IPS DF 6.9 (cell line): Measurements from ENCODE around the gene BPI.
"Not testable (repeated sequence)": the region's sequence is repeated elsewhere in the genome, so short reads cannot be mapped to it uniquely, and the experiment has no call there.

ENCODE experiments used
- DNase-seq: peaks from one replicate; pipeline ENCODE4 v3.0.0-alpha.2; 2013; ENCODE audit warnings: low read depth, low spot score
- H3K27ac ChIP-seq: one replicate; pipeline ENCODE4 v1.5.1; 2013; ENCODE audit warnings: low read length, control low read depth
- H3K27me3 ChIP-seq: 2 replicates; pipeline ENCODE4 v1.6.1; 2013; ENCODE audit warnings: mild to moderate bottlenecking, low read length; ENCODE audit not compliant: control insufficient read depth, insufficient read depth
- H3K36me3 ChIP-seq: 2 replicates; pipeline ENCODE4 v1.6.1; 2013; ENCODE audit warnings: low read length; ENCODE audit not compliant: control insufficient read depth, insufficient read depth
- H3K4me1 ChIP-seq: 2 replicates; pipeline ENCODE4 v1.6.1; 2013; ENCODE audit warnings: low read length; ENCODE audit not compliant: control insufficient read depth, insufficient read depth
- H3K4me3 ChIP-seq: 2 replicates; pipeline ENCODE4 v1.5.1; 2013; ENCODE audit warnings: mild to moderate bottlenecking, low read length
- H3K9me3 ChIP-seq: 2 replicates; pipeline ENCODE4 v1.6.1; 2013; ENCODE audit warnings: low read length, inconsistent platforms; ENCODE audit not compliant: control insufficient read depth, insufficient read depth
- WGBS: extraction: QIAGEN DNeasy Blood & Tissue Kit; methylation state at CpG from one replicate; pipeline ENCODE4 v1.1.7; 2013; ENCODE audit warnings: mixed read lengths, missing lambda C conversion rate; ENCODE audit not compliant: insufficient read length, insufficient coverage; 5-methylcytosine and 5-hydroxymethylcytosine counted together

Gene BPI

GRCh38 chr20:38331245-38331644, 27.3 kb downstream of the BPI start:
- no peak overlapping the region for H3K27ac ChIP-seq
- H3K4me1 ChIP-seq, result no peaks in the 10 kb centered on the region
- H3K9me3 ChIP-seq, result no peaks in the 10 kb centered on the region
- H3K4me3 ChIP-seq, result no peak overlapping the region
- H3K27me3 ChIP-seq, result no peaks in the 10 kb centered on the region
- no peak for DNase-seq
- no peaks in the 10 kb centered on the region for H3K36me3 ChIP-seq

GRCh38 chr20:38331814-38332213, 27.9 kb downstream of the BPI start:
- H3K4me1 ChIP-seq, result no peaks in the 10 kb centered on the region
- H3K4me3 ChIP-seq, result no peak overlapping the region
- no peaks in the 10 kb centered on the region for H3K36me3 ChIP-seq
- no peaks in the 10 kb centered on the region for H3K9me3 ChIP-seq
- no peak overlapping the region for H3K27ac ChIP-seq
- DNase-seq, result no peak
- WGBS, result no CpG with 5 or more reads among the region's 8 CpGs
- no peaks in the 10 kb centered on the region for H3K27me3 ChIP-seq

DNA sequence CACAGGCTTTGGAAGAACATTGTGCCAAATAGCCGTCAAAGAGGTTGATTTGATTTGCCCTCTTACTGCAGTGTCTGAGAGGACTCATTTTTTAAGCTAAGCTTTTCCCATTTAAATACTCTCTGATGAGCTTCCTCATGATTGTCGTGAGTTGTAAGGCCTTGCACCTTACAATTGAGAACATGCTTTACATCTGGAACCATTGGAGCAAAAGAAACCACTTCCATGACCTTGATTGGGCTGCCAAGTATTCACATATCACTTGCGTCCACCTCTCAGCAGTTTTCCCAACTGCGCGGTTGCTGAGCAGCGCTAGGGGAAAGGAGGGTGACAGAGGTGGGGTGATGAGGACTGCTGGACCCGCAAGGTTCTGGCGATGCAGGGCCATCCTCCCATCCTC, 30.1 kb downstream of the BPI start:
- no peaks in the 10 kb centered on the region for H3K4me1 ChIP-seq
- WGBS, result no CpG with 5 or more reads among the region's 8 CpGs
- no peaks in the 10 kb centered on the region for H3K9me3 ChIP-seq
- H3K36me3 ChIP-seq, result no peaks in the 10 kb centered on the region
- H3K4me3 ChIP-seq, result no peak overlapping the region
- no peak overlapping the region for H3K27ac ChIP-seq
- no peaks in the 10 kb centered on the region for H3K27me3 ChIP-seq
- DNase-seq, result no peak

- H3K4me3 ChIP-seq, result no peak overlapping the region
- DNase-seq, result no peak
- H3K27ac ChIP-seq, result no peak overlapping the region
- H3K27me3 ChIP-seq, result no peaks in the 10 kb centered on the region
- no CpG with 5 or more reads among the region's 7 CpGs for WGBS
- no peaks in the 10 kb centered on the region for H3K36me3 ChIP-seq
- H3K9me3 ChIP-seq, result no peaks in the 10 kb centered on the region
- H3K4me1 ChIP-seq, result peaks cover 2% of the 10 kb centered on the region; the same call in 1 of the 2 replicates
Observed at GRCh38 chr20:38336726-38337125, 32.8 kb downstream of the BPI start.

DNA sequence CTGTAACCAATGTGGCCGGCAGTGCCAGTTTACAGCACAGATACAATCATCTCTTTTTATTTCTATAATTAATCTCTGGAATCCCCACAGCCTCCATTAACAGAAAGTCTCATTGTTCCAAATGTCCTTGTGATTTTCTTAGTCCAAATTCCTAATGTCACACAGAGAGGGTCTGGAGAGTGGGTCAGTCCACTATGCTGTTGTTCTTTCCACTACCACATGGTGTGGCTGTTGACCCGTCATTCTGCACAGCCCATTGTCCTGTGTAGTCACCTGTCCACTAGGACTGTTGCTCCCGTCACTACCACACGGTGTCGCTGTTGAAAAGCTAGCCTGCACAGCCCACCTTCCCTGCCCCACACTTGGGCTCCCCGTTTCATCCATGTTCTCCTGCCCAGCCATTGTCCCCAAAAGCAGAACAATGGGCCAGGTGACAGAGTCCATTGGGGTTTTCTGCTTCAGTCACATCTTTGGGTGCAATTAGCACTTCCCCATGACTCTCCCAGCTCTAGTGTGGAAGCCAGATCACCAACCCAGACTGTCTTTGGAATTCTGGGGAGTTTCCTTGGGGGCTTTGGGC, 33.7 kb downstream of the BPI start:
- no CpG with 5 or more reads among the region's 6 CpGs for WGBS
- Histone ChIP-seq H3K27ac (no peak overlapping the region), H3K36me3 (no peaks in the 10 kb centered on the region), H3K27me3 (no peaks in the 10 kb centered on the region), H3K4me3 (no peak overlapping the region), H3K9me3 (no peaks in the 10 kb centered on the region), H3K4me1 (peaks cover 4% of the 10 kb centered on the region; the same call in 1 of the 2 replicates)
- DNase-seq, result peak; percentile 96

DNA sequence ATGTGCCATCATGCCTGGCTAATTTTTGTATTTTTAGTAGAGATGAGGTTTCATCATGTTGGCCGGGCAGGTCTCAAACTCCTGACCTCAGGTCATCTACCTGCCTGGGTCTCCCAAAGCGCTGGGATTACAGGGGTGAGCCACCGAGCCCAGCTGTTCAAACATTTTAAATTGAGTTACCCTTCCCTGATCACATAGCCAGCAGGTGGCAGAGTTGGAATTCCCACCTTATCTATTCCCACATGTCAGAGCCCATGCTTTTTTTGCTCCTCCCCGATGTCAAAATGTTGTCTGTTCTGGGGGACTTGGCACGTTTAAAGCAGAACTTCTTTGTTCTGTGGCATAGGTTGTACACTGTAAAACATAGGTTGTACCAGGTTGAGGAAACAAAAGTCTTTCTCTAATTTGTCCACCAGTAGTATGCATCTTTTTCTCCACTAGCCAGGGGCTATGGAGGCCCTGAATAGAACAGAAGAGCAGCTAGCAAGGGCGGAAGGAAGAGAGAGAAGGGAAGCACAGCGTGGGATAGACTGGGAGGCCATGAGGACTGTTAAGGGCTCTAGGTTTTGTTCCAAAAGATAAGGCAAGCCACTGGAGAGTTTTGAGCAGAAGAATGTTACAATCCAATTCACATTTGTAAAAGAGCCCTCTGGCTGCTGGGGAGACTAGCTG, 35.0 kb downstream of the BPI start:
- Histone ChIP-seq H3K36me3 (no peaks in the 10 kb centered on the region), H3K4me3 (no peak overlapping the region), H3K9me3 (no peaks in the 10 kb centered on the region), H3K27ac (no peak overlapping the region), H3K27me3 (no peaks in the 10 kb centered on the region), H3K4me1 (peaks cover 6% of the 10 kb centered on the region)
- peak; percentile 54 for DNase-seq
- WGBS, result no CpG with 5 or more reads among the region's 7 CpGs

DNA sequence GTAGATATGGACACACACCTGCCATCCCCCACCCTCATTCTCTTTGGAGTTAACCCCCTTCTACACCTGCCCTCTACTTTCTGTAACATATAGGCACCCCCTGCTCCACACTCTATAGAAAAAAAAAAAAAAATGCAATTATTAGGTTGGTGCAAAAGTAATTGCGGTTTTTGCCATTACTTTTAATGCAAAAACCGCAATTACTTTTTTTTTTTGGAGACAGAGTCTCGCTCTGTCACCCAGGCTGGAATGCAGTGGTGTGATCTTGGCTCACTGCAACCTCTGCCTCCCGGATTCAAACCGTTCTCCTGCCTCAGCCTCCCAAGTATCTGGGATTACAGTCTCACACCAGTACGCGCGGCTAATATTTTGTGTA, 35.6 kb downstream of the BPI start:
- not testable (repeated sequence) for DNase-seq, H3K27me3 ChIP-seq, H3K27ac ChIP-seq, H3K4me1 ChIP-seq, H3K36me3 ChIP-seq, H3K4me3 ChIP-seq, H3K9me3 ChIP-seq
- no CpG with 5 or more reads among the region's 8 CpGs for WGBS

DNA sequence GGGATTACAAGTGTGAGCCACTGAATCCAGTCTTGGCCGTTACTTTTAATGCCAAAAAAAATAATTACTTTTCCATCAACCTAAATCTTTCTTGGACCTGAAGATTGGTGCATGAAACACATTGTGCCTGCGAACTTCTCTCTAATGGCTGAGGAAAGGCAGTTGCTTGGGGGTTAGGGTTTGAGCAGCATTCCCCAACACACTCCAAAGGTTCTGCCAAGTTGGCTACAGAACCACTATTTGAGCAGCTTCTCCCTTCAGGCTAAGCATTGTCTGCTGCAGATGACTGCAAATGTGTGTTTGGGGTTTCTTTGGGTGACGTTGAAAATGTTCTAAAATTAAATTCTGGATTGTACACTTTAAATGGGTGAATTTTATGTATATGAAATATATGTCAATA, 36.0 kb downstream of the BPI start:
- no CpG with 5 or more reads among the region's 3 CpGs for WGBS
- Histone ChIP-seq H3K4me3 (no peak overlapping the region), H3K27me3 (no peaks in the 10 kb centered on the region), H3K9me3 (no peaks in the 10 kb centered on the region), H3K27ac (no peak overlapping the region), H3K4me1 (peaks cover 6% of the 10 kb centered on the region), H3K36me3 (no peaks in the 10 kb centered on the region)
- no peak for DNase-seq

DNA sequence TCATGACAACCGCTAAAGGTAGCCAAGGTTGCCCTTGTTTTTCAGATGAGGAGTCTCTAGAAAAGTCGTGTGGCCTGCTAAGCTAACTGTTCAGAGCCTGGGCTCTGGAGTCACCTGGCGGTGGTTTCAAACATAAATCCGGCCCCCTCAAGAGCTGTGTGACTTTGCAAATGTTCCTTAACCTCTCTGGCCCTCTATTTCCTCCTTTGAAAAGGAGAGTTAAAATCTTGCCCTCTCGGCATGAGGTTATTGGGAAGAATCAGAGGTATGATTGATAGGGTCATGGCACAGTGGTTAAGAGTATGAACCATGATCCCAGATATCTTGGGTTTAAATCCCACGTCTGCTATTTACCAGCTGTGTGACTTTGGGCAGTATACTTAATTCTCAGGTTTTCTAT, 36.7 kb downstream of the BPI start:
- no peaks in the 10 kb centered on the region for H3K27me3 ChIP-seq
- no peak overlapping the region for H3K27ac ChIP-seq
- no peak overlapping the region for H3K4me3 ChIP-seq
- no peaks in the 10 kb centered on the region for H3K9me3 ChIP-seq
- peaks cover 6% of the 10 kb centered on the region for H3K4me1 ChIP-seq
- DNase-seq, result no peak
- H3K36me3 ChIP-seq, result no peaks in the 10 kb centered on the region
- WGBS, result no CpG with 5 or more reads among the region's 6 CpGs

- no peak overlapping the region for H3K4me3 ChIP-seq
- no peaks in the 10 kb centered on the region for H3K36me3 ChIP-seq
- no CpG with 5 or more reads among the region's 7 CpGs for WGBS
- peak; percentile 70 for DNase-seq
- H3K9me3 ChIP-seq, result no peaks in the 10 kb centered on the region
- H3K4me1 ChIP-seq, result peaks cover 6% of the 10 kb centered on the region
- peak overlapping the region; percentile 48 for H3K27ac ChIP-seq
- H3K27me3 ChIP-seq, result no peaks in the 10 kb centered on the region
Observed at GRCh38 chr20:38342216-38342615, 38.3 kb downstream of the BPI start.

GRCh38 chr20:38342713-38343310, 38.9 kb downstream of the BPI start:
- H3K27me3 ChIP-seq, result no peaks in the 10 kb centered on the region
- WGBS, result no CpG with 5 or more reads among the region's 5 CpGs
- no peaks in the 10 kb centered on the region for H3K36me3 ChIP-seq
- H3K9me3 ChIP-seq, result no peaks in the 10 kb centered on the region
- no peak overlapping the region for H3K4me3 ChIP-seq
- peak overlapping the region; percentile 48 for H3K27ac ChIP-seq
- no peak for DNase-seq
- H3K4me1 ChIP-seq, result peaks cover 6% of the 10 kb centered on the region
